ENCODE data around the gene SERPINC1.
"Not testable (repeated sequence)": the region's sequence is repeated elsewhere in the genome, so short reads cannot be mapped to it uniquely, and the experiment has no call there.

Gene SERPINC1

GRCh38 chr1:173862769-173863223 lies 54.3 kb downstream of the SERPINC1 start:
- DNase-seq: no peak

DNA sequence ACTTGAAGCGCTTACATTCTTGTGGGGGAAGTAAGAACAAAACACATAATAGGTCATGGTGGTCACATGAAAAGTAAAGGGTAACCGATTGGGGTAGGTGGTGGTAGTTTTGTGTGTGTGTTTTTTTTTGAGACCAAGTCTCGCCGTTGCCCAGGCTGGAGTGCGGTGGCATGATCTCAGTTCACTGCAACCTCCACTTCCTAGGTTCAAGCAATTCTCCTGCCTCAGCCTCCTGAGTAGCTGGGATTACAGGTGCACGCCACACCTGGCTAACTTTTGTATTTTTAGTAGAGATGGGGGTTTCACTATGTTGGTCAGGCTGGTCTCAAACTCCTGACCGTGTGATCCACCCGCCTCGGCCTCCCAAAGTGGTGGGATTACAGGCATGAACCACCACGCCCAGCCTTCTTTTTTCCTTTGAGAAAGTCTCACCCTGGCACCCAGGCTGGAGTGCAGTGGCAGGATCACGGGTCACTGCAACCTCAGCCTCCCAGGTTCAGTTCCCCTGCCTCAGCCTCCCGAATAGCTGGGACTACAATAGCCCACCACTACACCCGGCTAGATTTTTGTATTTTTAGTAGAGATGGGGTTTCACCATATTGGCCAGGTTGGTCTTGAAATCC lies 54.9 kb downstream of the SERPINC1 start:
- not testable (repeated sequence) for DNase-seq

- no peak for DNase-seq
Observed at GRCh38 chr1:173861731-173862145, 55.4 kb downstream of the SERPINC1 start.

GRCh38 chr1:173860065-173860464 lies 57.1 kb downstream of the SERPINC1 start:
- no peak for DNase-seq

GRCh38 chr1:173859547-173859946 lies 57.6 kb downstream of the SERPINC1 start:
- DNase-seq: not testable (repeated sequence)

GRCh38 chr1:173857363-173857917 lies 59.7 kb downstream of the SERPINC1 start:
- no peak for DNase-seq

DNA sequence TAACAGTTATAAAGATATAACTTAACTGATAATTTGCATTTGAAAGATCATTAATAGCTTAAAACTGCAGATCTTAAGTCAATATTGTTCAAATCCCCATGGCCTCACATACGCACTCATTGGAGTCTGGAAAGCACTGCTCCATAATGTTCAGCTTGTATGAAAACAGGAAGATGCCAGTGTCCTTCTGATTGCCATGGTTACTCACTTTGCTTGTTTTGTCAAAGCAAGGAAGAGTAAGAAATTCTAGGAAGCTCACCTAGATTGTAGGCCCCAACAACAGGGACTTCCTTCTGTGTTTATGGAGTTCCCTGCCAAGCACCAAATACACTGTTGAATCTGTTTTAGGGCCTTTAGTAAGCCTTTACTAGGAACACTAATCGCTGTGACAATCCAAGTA lies 60.2 kb downstream of the SERPINC1 start:
- DNase-seq: no peak

DNA sequence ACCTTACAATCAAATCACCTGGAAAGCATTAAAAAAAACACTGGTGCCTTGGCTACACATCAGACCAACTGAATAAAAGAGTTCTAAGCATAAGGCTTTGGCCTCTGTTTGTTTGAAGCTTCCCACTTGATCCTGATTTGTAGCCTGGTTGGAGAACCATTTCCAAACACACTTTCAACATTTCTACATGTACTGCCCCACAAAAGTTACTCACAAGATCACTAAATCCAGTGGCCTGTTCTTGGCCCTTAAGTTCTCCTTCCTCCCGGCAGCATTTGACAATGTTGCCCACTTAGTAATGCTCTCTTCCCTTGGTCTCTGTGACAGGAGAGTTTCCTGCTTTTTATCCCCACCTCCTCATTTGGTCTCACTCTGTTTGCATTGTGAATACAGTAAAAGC lies 61.1 kb downstream of the SERPINC1 start:
- DNase-seq: no peak
